Mucosa of descending colon (tissue), 3 donors: ENCODE measurements around the gene SHLD1. TPM values are rescaled to one million over a fixed set of nuclear protein-coding genes. Genes with fewer than 3 reads are reported as not detected.
A peak's percentile ranks its signal among the peaks of the same experiment; 100 is the strongest.

Source experiments
- ATAC-seq: fragments of 200-7000 bp; cut with Tn5 transposase; one replicate; pipeline ENCODE4 v1.9.1; 2020; ENCODE audit warnings: mild to moderate bottlenecking, moderate library complexity
- DNase-seq, 3 donors: peaks; one replicate each; pipeline ENCODE4 v3.0.0-alpha.2; 2020
- H3K36me3 ChIP-seq: fragments of 200-600 bp; one replicate; pipeline ENCODE4 v1.8.0; 2021; ENCODE audit warnings: low read depth, mild to moderate bottlenecking
- H3K4me1 ChIP-seq: fragments of 200-600 bp; one replicate; pipeline ENCODE4 v1.8.0; 2021; ENCODE audit warnings: low read depth, mild to moderate bottlenecking
- H3K4me3 ChIP-seq: fragments of 200-600 bp; one replicate; pipeline ENCODE4 v1.8.0; 2021; ENCODE audit warnings: mild to moderate bottlenecking
- H3K9me3 ChIP-seq: fragments of 200-600 bp; one replicate; pipeline ENCODE4 v1.8.0; 2021; ENCODE audit warnings: mild to moderate bottlenecking
- intact Hi-C, 2 donors: fragments of 100-400 bp; cut with DNase I in 1 of 2; cut with micrococcal nuclease in 1 of 2; formaldehyde crosslinking; loops; one replicate each; pipeline versions ENCODE4 v1.11.0 to v1.11.1; 2022; cut with DNase I, micrococcal nuclease
- total RNA-seq, 3 donors: library from RNA; stranded (reverse); fragmentation: NEBNext Ultra II Directional in 2 of 3; extraction: Animal tissue kit (Norgen Biotek cat#: 25700) in 2 of 3; gene quantifications; one replicate each; pipeline versions ENCODE4 v1.2.1 to v1.2.4, GENCODE V29; 2021 to 2023
- TF ChIP-seq, protein P1 (sequence below): fragments of 200-600 bp; IDR thresholded peaks from one replicate; pipeline ENCODE4 v1.8.0; 2022; ENCODE audit warnings: antibody characterized with exemption, mild to moderate bottlenecking
- donor health status: DM: no; HTN: no; CAD: no; lungs with moderate emphysema.
- donor health status: DM: no; HTN: no; CAD: no.
- donor health status: DM: no; HTN: yes; CAD: no.

SHLD1 gene
- total RNA-seq, 3 donors from 2014 or later: 7.5 to 8.3 (median 8.0) TPM

DNA sequence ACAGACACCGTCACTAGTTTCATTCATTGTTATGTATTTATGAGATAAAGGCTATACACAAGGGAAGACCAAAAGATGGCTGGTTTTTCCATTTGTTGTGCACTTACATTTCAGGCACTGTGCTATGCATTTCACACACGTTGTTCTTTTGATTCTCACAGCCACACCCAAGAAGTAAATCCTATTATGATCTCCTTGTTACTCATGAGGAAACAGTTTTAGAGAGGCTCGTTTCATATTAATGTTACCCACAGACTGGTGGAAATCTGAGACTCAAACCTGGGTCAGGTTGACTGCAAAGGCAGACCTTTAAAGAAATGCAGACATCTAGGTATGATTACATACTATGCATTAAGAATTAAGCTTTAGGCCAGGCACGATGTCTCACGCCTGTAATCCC lies 34.9 kb downstream of the SHLD1 start:
- TF ChIP-seq, protein P1, sequence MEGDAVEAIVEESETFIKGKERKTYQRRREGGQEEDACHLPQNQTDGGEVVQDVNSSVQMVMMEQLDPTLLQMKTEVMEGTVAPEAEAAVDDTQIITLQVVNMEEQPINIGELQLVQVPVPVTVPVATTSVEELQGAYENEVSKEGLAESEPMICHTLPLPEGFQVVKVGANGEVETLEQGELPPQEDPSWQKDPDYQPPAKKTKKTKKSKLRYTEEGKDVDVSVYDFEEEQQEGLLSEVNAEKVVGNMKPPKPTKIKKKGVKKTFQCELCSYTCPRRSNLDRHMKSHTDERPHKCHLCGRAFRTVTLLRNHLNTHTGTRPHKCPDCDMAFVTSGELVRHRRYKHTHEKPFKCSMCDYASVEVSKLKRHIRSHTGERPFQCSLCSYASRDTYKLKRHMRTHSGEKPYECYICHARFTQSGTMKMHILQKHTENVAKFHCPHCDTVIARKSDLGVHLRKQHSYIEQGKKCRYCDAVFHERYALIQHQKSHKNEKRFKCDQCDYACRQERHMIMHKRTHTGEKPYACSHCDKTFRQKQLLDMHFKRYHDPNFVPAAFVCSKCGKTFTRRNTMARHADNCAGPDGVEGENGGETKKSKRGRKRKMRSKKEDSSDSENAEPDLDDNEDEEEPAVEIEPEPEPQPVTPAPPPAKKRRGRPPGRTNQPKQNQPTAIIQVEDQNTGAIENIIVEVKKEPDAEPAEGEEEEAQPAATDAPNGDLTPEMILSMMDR: no peak
- ATAC-seq (peak; percentile 59), DNase-seq (no peak)
- H3K9me3 ChIP-seq: no peaks in the 10 kb centered on the region
- no peak overlapping the region for H3K4me3 ChIP-seq
- intact Hi-C loops: loop anchor here (5.0 to 10.0 kb wide), 2 partner anchors 218 to 250 kb away; no protein-coding TSS in a partner anchor
- peaks cover 22% of the 10 kb centered on the region for H3K4me1 ChIP-seq
- no peaks in the 10 kb centered on the region for H3K36me3 ChIP-seq

DNA sequence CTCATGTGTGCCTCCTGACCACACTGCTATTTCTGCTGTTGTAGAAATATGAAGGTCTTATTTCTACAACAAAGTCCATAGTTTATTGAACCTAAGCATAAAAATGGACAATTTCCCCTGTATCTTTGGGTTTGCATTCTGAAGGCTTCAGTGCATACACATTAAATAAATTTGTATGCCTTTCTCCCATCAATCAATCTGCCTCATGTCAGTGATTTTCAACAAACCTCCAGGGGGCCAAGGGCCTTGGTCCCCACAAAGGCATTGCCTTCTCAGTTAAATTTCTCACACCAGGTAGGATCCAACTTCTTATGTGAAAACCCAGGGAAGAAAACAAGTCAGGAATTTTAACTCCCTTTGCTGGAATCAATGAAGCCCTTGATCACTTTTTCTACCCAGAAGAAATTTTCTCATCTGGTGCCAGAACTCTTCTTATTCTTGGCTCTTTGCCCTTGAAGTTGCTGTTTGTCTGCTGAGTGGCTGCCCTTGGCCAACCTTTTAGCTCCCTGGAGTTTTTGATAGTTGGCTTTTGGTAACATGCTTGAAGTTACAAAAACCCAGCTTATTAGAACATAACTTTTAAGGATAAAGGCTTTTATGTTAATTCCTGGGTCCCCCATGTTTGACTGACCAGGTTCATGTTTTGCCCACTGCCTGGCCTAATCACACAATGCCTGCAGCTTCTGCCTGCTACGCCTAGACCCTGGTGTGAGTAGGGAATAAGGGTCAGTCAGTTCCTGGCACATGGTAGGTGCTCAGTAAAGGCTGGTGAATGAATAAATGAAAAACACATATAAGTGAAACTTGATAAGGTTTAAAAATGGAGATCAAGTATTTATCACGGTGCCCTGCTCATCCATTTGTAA lies 37.0 kb downstream of the SHLD1 start:
- Histone ChIP-seq H3K9me3 (no peaks in the 10 kb centered on the region), H3K36me3 (no peaks in the 10 kb centered on the region), H3K4me1 (peaks cover 6% of the 10 kb centered on the region), H3K4me3 (no peak overlapping the region)
- no peak for ATAC-seq
- DNase-seq: no peak
- TF ChIP-seq, protein P1: no peak
- intact Hi-C loops: loop anchor here (5.0 to 10.0 kb wide), 2 partner anchors 220 to 252 kb away; no protein-coding TSS in a partner anchor

DNA sequence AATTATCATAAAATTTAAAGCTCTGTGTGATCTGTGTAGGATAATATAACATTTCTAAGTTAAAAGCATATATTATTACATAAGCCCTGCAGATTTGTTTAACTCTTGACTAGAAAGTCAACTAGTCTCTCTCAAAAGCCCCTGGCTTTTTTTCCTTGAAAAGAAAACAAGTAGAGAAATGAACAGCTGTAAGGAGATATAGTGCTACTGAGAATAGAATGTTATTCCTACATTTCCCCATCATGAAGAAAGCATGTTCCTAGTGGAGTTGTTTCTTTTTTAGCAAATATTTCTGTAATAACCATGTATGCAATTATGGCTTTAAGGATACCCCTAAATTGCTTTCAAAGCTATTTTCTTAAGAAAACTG lies 37.6 kb downstream of the SHLD1 start:
- TF ChIP-seq, protein P1: no peak
- ATAC-seq (no peak), DNase-seq (no peak)
- Histone ChIP-seq H3K4me1 (peaks cover under 1% of the 10 kb centered on the region), H3K4me3 (no peak overlapping the region), H3K9me3 (no peaks in the 10 kb centered on the region), H3K36me3 (no peaks in the 10 kb centered on the region)
- intact Hi-C loops: loop anchor here (2.0 to 10.0 kb wide), 3 partner anchors 220 to 257 kb away; no protein-coding TSS in a partner anchor

DNA sequence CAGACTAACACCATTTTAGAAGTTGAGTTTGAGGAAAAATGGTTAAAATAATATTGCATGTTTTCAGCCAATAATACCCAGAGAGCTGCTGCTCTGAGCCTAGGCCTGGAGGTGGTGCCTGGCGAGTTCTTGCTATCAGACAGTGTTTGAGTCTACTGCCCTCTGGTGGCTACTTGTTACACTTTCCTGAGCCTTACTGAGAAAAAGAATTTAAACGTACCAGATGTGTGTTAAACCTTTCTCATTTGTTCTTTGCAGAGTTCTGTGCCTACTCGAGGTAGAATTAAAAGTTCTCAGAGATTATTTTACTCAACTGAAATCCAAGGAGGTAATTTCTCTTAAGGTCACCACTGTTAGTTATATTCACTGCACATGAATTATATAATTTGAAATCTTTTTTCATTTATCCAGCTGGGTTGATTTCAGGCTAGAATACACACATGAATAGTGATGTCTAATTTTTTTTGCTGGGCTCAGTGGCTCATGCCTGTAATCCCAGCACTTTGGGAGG lies 38.2 kb downstream of the SHLD1 start:
- no peaks in the 10 kb centered on the region for H3K9me3 ChIP-seq
- H3K4me1 ChIP-seq: no peaks in the 10 kb centered on the region
- intact Hi-C loops: loop anchor here (2.0 to 10.0 kb wide), 3 partner anchors 221 to 258 kb away; no protein-coding TSS in a partner anchor
- DNase-seq (peak; percentile 50 to 95 (median 73)), ATAC-seq (peak; percentile 90)
- H3K4me3 ChIP-seq: no peak overlapping the region
- no peaks in the 10 kb centered on the region for H3K36me3 ChIP-seq
- TF ChIP-seq, protein P1: peak; percentile 57

DNA sequence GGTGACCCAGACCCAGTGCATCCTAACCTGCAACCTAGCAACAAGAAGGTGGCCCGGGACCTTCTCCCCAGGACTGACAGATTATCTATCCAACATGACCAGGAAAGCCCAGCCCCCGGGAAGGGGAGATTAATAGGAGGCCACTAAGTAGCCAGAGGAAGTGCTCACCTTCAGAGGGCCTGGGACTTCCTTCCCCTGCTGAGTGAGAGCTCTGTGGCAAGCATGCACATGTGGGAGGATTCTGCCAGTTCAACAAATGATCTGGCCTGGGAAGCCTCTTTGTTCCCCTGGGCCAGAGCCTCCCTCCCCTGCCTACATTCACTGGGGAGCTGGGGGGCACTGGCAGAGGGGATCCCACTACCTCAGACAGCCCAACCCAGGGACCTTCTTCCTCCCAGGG lies 39.6 kb downstream of the SHLD1 start:
- no peaks in the 10 kb centered on the region for H3K9me3 ChIP-seq
- intact Hi-C loops: loop anchor here (2.0 to 10.0 kb wide), 4 partner anchors 223 to 285 kb away; no protein-coding TSS in a partner anchor
- ATAC-seq (no peak), DNase-seq (no peak)
- no peaks in the 10 kb centered on the region for H3K36me3 ChIP-seq
- H3K4me1 ChIP-seq: no peaks in the 10 kb centered on the region
- TF ChIP-seq, protein P1: no peak
- no peak overlapping the region for H3K4me3 ChIP-seq
